GM19193 (cell line): ENCODE data around the gene MICAL3.

ENCODE experiments used
- POLR2A ChIP-seq: IDR thresholded peaks from 4 replicates; pipeline ENCODE4 v1.6.1; 2011; ENCODE audit not compliant: insufficient read depth, insufficient read length; ENCODE audit errors: extremely low read depth

The MICAL3 gene

DNA sequence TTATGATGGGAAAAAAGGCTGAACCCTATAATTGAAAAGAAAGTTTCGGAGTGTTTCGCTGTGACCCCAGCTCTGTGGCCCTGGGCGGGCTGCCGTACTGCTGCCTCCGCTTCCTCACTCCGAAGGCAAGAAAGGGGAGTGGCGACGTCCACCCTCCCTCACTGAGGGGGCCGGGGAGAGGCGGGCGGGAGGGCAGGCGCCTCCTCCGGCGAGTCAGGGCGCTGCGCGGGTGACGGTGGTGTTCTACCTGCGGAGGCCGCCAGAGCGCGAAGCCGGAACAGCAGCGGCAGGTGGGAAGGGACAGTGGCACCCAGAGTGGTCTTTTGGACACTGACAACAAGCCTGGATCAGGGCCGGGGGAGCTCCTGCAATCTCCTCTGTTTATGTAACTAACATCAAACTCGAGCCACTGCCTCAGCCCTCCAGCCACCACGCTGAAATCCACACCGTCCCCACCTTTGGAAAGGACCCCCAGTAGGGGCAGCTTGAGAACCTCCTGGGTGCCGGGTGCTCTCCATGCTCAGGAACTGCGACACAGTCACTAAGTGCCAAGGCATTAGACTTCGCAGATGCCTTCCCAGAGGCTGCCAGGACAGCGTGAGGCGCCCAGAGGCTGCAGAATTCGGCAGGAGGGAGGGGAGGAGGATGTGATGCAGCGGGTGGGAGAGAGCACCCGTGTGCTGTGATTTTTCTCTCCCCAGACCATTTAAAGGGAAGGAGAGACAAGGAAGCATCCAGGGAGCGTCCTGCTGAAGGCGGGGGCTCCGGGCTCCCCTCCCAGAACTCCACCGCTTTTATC, 275.6 kb downstream of the MICAL3 start:
- TF ChIP-seq POLR2A, result no peak

- no peak for TF ChIP-seq POLR2A
These were observed 277.4 kb downstream of the MICAL3 start for GRCh38 chr22:17746916-17747315.

DNA sequence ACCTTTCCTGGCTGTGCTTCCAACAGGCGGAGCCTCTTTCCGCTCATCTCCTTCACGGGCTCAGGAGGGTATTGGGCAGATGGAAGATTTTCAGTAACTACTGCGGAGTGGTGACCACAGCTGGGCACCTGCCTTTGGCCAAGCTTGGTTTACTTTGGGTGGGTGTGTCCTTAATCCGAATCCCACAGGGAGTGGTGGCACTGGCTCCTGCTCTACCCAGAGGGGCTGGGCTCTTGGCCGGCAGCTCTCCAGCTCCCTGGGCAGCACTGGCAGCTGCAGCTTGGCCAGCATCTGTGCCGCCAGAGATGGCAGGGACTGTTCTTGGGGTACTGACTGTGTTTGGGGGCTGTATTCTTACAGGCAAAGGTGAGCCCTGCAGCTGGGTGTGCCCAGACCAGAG, 279.9 kb downstream of the MICAL3 start:
- TF ChIP-seq POLR2A, result no peak

DNA sequence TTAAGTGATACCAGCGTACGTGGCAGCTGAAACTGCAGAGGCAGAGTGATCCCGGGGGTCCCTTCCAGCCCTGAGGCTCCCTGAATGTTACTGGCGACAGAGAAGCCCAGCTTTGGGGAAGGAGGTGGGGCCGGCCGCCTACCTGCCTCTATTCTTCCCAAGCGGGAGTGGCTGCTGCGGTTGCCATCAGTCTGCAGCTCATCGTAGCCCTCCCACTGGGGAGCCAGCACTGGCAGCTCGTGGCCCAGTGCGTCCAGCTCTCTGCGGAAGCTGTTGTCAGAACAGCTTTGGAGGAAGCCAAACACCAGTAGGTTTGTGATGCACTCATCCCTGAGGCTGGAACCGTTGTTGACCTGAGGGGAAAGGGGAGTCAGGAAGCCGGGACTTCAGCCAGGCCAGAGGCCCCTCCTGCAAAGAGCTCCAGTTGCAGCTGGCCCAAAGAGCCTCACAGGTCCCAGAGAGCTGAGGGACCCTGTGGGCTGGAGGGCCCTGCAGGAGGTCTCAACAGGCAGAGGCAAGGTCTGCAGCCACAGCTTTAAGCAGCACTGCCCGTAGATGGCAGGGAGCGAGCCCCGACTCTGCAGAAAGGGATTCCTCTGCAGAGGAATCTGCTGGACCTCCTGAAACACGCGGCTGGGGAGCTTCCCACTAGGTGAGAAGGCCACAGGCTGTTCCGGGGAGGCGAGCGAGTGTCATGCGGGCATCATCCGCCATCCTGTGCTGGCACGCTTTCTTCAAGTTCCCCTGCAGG, 280.5 kb downstream of the MICAL3 start:
- TF ChIP-seq POLR2A, result no peak

DNA sequence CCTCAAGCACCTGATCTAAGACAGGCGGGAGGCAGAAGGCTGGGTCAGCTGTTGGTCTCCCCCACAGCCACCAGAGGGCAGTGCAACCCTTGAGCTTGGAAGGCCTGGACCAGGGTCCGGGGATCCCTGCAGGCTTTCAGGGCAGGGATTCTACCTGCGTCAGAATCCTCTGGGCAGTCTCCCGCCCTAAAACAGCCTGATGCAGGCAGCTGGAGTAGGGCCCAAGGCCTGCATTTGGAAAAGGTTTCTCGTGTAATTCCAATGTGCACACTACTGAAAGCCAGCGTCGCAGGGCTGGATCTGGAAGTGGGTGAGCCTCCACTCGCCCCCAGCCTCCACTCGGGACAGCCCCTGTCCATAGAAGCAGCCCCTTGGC, 281.8 kb downstream of the MICAL3 start:
- no peak for TF ChIP-seq POLR2A

- TF ChIP-seq POLR2A, result no peak
These were observed 282.4 kb downstream of the MICAL3 start for GRCh38 chr22:17741866-17742526.

DNA sequence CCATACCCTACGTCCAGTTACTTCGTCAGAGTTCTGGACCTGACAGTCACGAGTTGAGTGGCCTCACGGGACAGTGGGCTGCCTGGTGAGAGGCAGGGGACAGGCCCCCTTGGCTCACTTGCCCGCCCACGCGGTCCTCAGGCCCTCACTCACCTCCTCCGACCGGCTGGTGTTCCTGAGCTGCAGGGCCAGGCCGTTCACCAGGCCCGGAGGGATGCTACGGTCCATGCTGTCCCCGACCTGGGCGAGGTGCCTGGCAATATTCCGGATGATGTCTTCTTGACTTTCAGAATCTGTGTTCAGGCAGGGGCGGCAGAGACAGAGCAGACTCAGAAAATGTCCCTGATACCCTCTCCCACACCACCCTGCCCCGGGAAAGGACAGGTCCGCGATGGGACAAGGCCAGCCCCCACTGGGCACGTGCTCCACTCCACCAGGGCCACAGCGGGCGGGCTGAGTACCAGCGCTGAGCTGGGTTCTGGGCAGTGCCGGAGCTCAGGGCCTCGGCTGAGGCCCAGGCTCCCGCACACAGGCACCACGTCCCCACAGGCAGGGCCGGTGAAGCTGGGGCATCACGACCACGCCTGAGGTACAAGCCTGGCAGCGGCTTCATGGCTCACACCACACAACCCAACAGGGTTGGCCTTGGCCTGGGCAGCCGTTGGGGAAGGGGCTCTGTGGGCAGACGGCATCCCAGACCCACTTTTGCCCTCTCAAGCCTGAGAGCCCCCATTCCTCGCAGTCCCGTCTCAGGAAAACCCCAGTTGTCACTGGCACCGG, 285.0 kb downstream of the MICAL3 start:
- TF ChIP-seq POLR2A, result no peak

- TF ChIP-seq POLR2A, result no peak
These were observed 285.8 kb downstream of the MICAL3 start for GRCh38 chr22:17738386-17739128.
